IMR-90 (cell line): ENCODE results near the gene FRMD3. TPM values are rescaled to one million over a fixed set of nuclear protein-coding genes. Genes with fewer than 3 reads are reported as not detected.

Experiments
- ATAC-seq: fragments of 200-7000 bp; cut with Tn5 transposase; 2 replicates; pipeline ENCODE4 v1.9.1; 2020; ENCODE audit warnings: low read depth, mild to moderate bottlenecking, moderate library complexity
- BruUV-seq: library from RNA; stranded (reverse); fragments of 400-500 nt; replicated peaks from 2 replicates; lab custom pipeline; 2021; lab: Mats Ljungman, UMichigan
- CTCF ChIA-PET: fragments of 300-600 bp; formaldehyde crosslinking; extraction: SDS; loops from one replicate; lab custom pipeline; 2021; ENCODE audit warnings: antibody characterized with exemption; lab: Yijun Ruan, JAX
- POLR2A ChIA-PET: fragments of 300-600 bp; sonication (Branson Sonifier 250); formaldehyde crosslinking; loops from one replicate; lab custom pipeline; 2022; ENCODE audit warnings: antibody characterized with exemption; ENCODE audit not compliant: unreplicated experiment; lab: Charles Lee
- DNase-seq: peaks from one replicate; pipeline ENCODE4 v3.0.0; 2013
- H2AFZ ChIP-seq: replicated peaks from 2 replicates; pipeline ENCODE3; 2013; ENCODE audit warnings: low read length, mild to moderate bottlenecking; ENCODE audit not compliant: poor library complexity
- H2AK5ac ChIP-seq: 2 replicates; pipeline ENCODE4 v1.6.1; 2013; ENCODE audit warnings: low read depth, low read length, inconsistent platforms
- H2AK9ac ChIP-seq: replicated peaks from 2 replicates; pipeline ENCODE3; 2013; ENCODE audit warnings: mild to moderate bottlenecking, low read depth, low read length, moderate library complexity; ENCODE audit not compliant: poor library complexity
- H2BK120ac ChIP-seq: 2 replicates; pipeline ENCODE4 v1.6.1; 2013; ENCODE audit warnings: low read depth, low read length, inconsistent platforms
- H2BK15ac ChIP-seq: 3 replicates; pipeline ENCODE4 v1.6.1; 2013; ENCODE audit warnings: low read depth, low read length, inconsistent platforms
- H2BK20ac ChIP-seq: 2 replicates; pipeline ENCODE4 v1.6.1; 2013; ENCODE audit warnings: low read depth, mild to moderate bottlenecking, inconsistent platforms, low read length, moderate library complexity
- H2BK5ac ChIP-seq: 2 replicates; pipeline ENCODE4 v1.6.1; 2013; ENCODE audit warnings: mild to moderate bottlenecking, low read depth, low read length, inconsistent platforms; ENCODE audit not compliant: poor library complexity, severe bottlenecking
- H3K14ac ChIP-seq: replicated peaks from 2 replicates; pipeline ENCODE4 v1.6.1; 2013; ENCODE audit warnings: low read depth, low read length, inconsistent platforms
- H3K18ac ChIP-seq: 2 replicates; pipeline ENCODE4 v1.6.1; 2013; ENCODE audit warnings: low read depth, low read length, control low read depth
- H3K23ac ChIP-seq: 2 replicates; pipeline ENCODE4 v1.6.1; 2013; ENCODE audit warnings: low read depth, low read length, inconsistent platforms
- H3K27ac ChIP-seq: 2 replicates; pipeline ENCODE4 v1.5.1; 2013; ENCODE audit warnings: mild to moderate bottlenecking, control low read depth, low read length; ENCODE audit not compliant: insufficient read depth
- H3K27me3 ChIP-seq: 2 replicates; pipeline ENCODE4 v1.6.1; 2013; ENCODE audit warnings: low read length; ENCODE audit not compliant: control insufficient read depth, insufficient read depth
- H3K36me3 ChIP-seq: 2 replicates; pipeline ENCODE4 v1.6.1; 2013; ENCODE audit warnings: low read length, mixed read lengths; ENCODE audit not compliant: control insufficient read depth, insufficient read depth
- H3K4ac ChIP-seq: 2 replicates; pipeline ENCODE4 v1.6.1; 2013; ENCODE audit warnings: low read depth, low read length, inconsistent platforms
- H3K4me1 ChIP-seq: 2 replicates; pipeline ENCODE4 v1.6.1; 2013; ENCODE audit warnings: low read length, mixed read lengths; ENCODE audit not compliant: control insufficient read depth, insufficient read depth
- H3K4me2 ChIP-seq: 2 replicates; pipeline ENCODE4 v1.6.1; 2013; ENCODE audit warnings: low read depth, mild to moderate bottlenecking, control low read depth, low read length, moderate library complexity
- H3K4me3 ChIP-seq: 2 replicates; pipeline ENCODE4 v1.5.1; 2013; ENCODE audit warnings: low read depth, mild to moderate bottlenecking, control low read depth, low read length, moderate library complexity; ENCODE audit not compliant: insufficient read depth
- H3K56ac ChIP-seq: 2 replicates; pipeline ENCODE4 v1.6.1; 2013; ENCODE audit warnings: low read length, inconsistent platforms; ENCODE audit not compliant: insufficient read depth; ENCODE audit errors: extremely low read depth
- H3K79me1 ChIP-seq, 2 experiments: 2 replicates each; pipeline ENCODE4 v1.6.1; 2013; ENCODE audit warnings: low read length in 2 of 2, inconsistent platforms in 1 of 2, low read depth in 1 of 2
- H3K9ac ChIP-seq: 2 replicates; pipeline ENCODE4 v1.6.1; 2013; ENCODE audit warnings: low read depth, low read length, control low read depth
- H3K9me1 ChIP-seq: 2 replicates; pipeline ENCODE4 v1.6.1; 2013; ENCODE audit warnings: low read length, inconsistent platforms; ENCODE audit not compliant: insufficient read depth
- H3K9me3 ChIP-seq: 2 replicates; pipeline ENCODE4 v1.6.1; 2013; ENCODE audit warnings: low read length; ENCODE audit not compliant: control insufficient read depth, insufficient read depth
- H4K20me1 ChIP-seq: 2 replicates; pipeline ENCODE4 v1.6.1; 2013; ENCODE audit warnings: low read length, inconsistent platforms; ENCODE audit not compliant: insufficient read depth
- H4K5ac ChIP-seq: 2 replicates; pipeline ENCODE4 v1.6.1; 2013; ENCODE audit warnings: mild to moderate bottlenecking, low read depth, low read length, control low read depth
- H4K8ac ChIP-seq, 2 experiments: 2 replicates each; pipeline ENCODE4 v1.6.1; 2013; ENCODE audit warnings: low read depth in 2 of 2, low read length in 2 of 2, control low read depth in 1 of 2, inconsistent platforms in 1 of 2
- H4K91ac ChIP-seq: 2 replicates; pipeline ENCODE4 v1.6.1; 2013; ENCODE audit warnings: low read depth, low read length, inconsistent platforms; ENCODE audit not compliant: insufficient read depth
- BHLHE40 ChIP-seq: fragments of 150-350 bp; IDR thresholded peaks from 2 replicates; pipeline ENCODE4 v1.6.1; 2016; ENCODE audit warnings: mild to moderate bottlenecking, low read depth, low read length
- MAZ ChIP-seq: IDR thresholded peaks from 2 replicates; pipeline ENCODE4 v1.6.1; 2012; ENCODE audit warnings: low read depth, mild to moderate bottlenecking, low read length, improper control_type of control experiment, moderate library complexity, borderline replicate concordance
- MXI1 ChIP-seq: IDR thresholded peaks from 2 replicates; pipeline ENCODE4 v1.6.1; 2012; ENCODE audit warnings: low read depth, mild to moderate bottlenecking, low read length, moderate library complexity, borderline replicate concordance
- NFE2L2 ChIP-seq: fragments of 150-350 bp; IDR thresholded peaks from 2 replicates; pipeline ENCODE4 v1.6.1; 2016; ENCODE audit warnings: low read depth, mild to moderate bottlenecking, low read length
- RAD21 ChIP-seq: IDR thresholded peaks from 2 replicates; pipeline ENCODE4 v1.6.1; 2012; ENCODE audit warnings: low read length, improper control_type of control experiment
- RFX5 ChIP-seq: IDR thresholded peaks from 2 replicates; pipeline ENCODE4 v1.8.0; 2012; ENCODE audit warnings: low read depth, mild to moderate bottlenecking, low read length, moderate library complexity
- WGBS, 2 experiments: methylation state at CpG; one replicate each; pipeline versions ENCODE4 v1.1.5 to v1.1.7; 2013; ENCODE audit warnings: missing lambda C conversion rate in 2 of 2; ENCODE audit not compliant: insufficient read length in 1 of 2; ENCODE audit errors: extremely low coverage in 2 of 2; 5-methylcytosine and 5-hydroxymethylcytosine counted together
- dilution Hi-C: fragments of 300-500 bp; cut with HindIII; formaldehyde crosslinking; loops from one replicate; pipeline ENCODE4 v1.14.3; 2018; ENCODE audit warnings: low sequenced_read_pairs; ENCODE audit not compliant: unreplicated experiment
- in situ Hi-C: fragments of 300-500 bp; cut with MboI; formaldehyde crosslinking; loops from 3 replicates; pipeline ENCODE4 v1.14.3; 2019; ENCODE audit warnings: low sequenced_read_pairs, inconsistent platforms, mixed read lengths
- intact Hi-C: fragments of 100-400 bp; cut with micrococcal nuclease; formaldehyde crosslinking; loops from 2 replicates; pipeline ENCODE4 v1.10.0; 2022
- microRNA-seq, 2 experiments: library from miRNA; stranded (forward) in 1 of 2; unstranded in 1 of 2; fragments of 10-50 nt in 1 of 2; fragments of <30 nt in 1 of 2; gene quantifications in 1 of 2; microRNA quantifications in 1 of 2; one replicate each; pipeline versions ENCODE3 to v1.1.0; 2013 to 2020; ENCODE audit not compliant: insufficient read depth in 1 of 2, insufficient read length in 1 of 2, unreplicated experiment in 1 of 2
- polyA plus RNA-seq, 3 experiments: library from polyadenylated mRNA; depleted of rRNA; stranded (reverse); fragments of >200 nt; gene quantifications; 2 replicates each; pipeline ENCODE4 v1.2.3, GENCODE V29; 2012; ENCODE audit warnings: low replicate concordance in 1 of 3
- small RNA-seq, 5 experiments: library from RNA; depleted of rRNA; stranded (forward); fragments of <200 nt; gene quantifications; one replicate each; pipeline ENCODE3, GENCODE V24; 2012
- total RNA-seq: library from RNA; depleted of rRNA; stranded (reverse); fragments of >200 nt; gene quantifications from 2 replicates; pipeline ENCODE4 v1.2.3, GENCODE V29; 2012; rRNA removed
- TF ChIP-seq, protein P1 (sequence below): fragments of 150-350 bp; IDR thresholded peaks from 2 replicates; pipeline ENCODE4 v1.6.1; 2016; ENCODE audit warnings: low read depth, mild to moderate bottlenecking, low read length, moderate library complexity, borderline replicate concordance

FRMD3 gene
- total and polyA plus RNA-seq, 2 of the 4 experiments (the other 2 are of a cell fraction), result 0.02 to 0.18 TPM

DNA sequence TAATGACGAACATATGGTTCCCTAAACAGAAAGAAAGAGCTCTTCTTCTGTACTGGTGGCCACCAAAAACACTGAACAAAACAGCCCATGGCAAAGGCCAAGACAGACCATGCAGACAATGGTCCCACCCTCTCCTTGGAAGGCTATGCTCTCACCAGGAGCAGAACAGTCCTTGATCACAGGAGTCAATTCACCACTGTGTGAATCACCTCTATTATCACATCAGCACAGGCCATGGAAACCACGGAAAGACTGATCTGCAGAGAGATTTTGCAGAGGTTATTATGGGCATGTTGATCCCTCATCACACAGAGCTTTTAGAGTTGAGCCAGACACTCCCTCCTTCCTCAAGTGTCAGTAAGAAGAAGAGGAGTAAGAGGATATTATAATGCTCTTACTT lies 341.3 kb downstream of the FRMD3 start:
- H3K27ac ChIP-seq, result no peak overlapping the region
- no peak overlapping the region for H3K4ac ChIP-seq
- TF ChIP-seq, protein P1, sequence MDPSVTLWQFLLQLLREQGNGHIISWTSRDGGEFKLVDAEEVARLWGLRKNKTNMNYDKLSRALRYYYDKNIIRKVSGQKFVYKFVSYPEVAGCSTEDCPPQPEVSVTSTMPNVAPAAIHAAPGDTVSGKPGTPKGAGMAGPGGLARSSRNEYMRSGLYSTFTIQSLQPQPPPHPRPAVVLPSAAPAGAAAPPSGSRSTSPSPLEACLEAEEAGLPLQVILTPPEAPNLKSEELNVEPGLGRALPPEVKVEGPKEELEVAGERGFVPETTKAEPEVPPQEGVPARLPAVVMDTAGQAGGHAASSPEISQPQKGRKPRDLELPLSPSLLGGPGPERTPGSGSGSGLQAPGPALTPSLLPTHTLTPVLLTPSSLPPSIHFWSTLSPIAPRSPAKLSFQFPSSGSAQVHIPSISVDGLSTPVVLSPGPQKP, result no peak
- TF ChIP-seq RFX5 (no peak), NFE2L2 (no peak), BHLHE40 (no peak), MXI1 (no peak), RAD21 (no peak), MAZ (no peak)
- no peak overlapping the region for H2AK9ac ChIP-seq
- DNase-seq, result no peak
- no peak overlapping the region for H2BK20ac ChIP-seq
- no peak overlapping the region for H2BK5ac ChIP-seq
- H3K9me1 ChIP-seq, result no peaks in the 10 kb centered on the region
- dilution Hi-C loops, result no loop called here
- H3K27me3 ChIP-seq, result no peaks in the 10 kb centered on the region
- H3K9ac ChIP-seq, result no peak overlapping the region
- H2BK120ac ChIP-seq, result no peak overlapping the region
- no peak overlapping the region for H2AFZ ChIP-seq
- no peaks in the 10 kb centered on the region for H3K36me3 ChIP-seq
- WGBS, 2 experiments, result no CpG with 5 or more reads among the region's 2 CpGs
- H2BK15ac ChIP-seq, result no peak overlapping the region
- H3K23ac ChIP-seq, result no peak overlapping the region
- H4K5ac ChIP-seq, result no peak overlapping the region
- no peak for ATAC-seq
- H3K4me2 ChIP-seq, result no peak overlapping the region
- H3K9me3 ChIP-seq, result no peaks in the 10 kb centered on the region
- H4K8ac ChIP-seq, result no peak overlapping the region
- H2AK5ac ChIP-seq, result no peak overlapping the region
- H4K20me1 ChIP-seq, result no peaks in the 10 kb centered on the region
- H3K4me1 ChIP-seq, result no peaks in the 10 kb centered on the region
- H3K79me1 ChIP-seq, result no peaks in the 10 kb centered on the region
- H3K18ac ChIP-seq, result no peak overlapping the region
- no peak overlapping the region for H3K56ac ChIP-seq
- intact Hi-C loops, result no loop called here
- H3K4me3 ChIP-seq, result no peak overlapping the region
- no peak overlapping the region for H3K14ac ChIP-seq
- ChIA-PET POLR2A (no interaction called here), CTCF (no interaction called here)
- H4K91ac ChIP-seq, result no peak overlapping the region
- BruUV-seq, result no TSS peak
- in situ Hi-C loops, result no loop called here

Small RNA genes within 50 kb of the gene (microRNA-seq; reads per million reads assigned to microRNA genes)
- gene AL137847.3 (ENCODE audit: insufficient read depth, insufficient read length), result not detected
- gene RN7SKP242 (ENCODE audit: insufficient read depth, insufficient read length), result not detected
- not detected for gene RNU4-29P (ENCODE audit: insufficient read depth, insufficient read length)

Small RNA genes within 50 kb of the gene (small RNA-seq; reads per million reads assigned to genes)
- gene AL137847.3 (0 reads per million in 5 experiments), gene RN7SKP242 (0 reads per million in 5 experiments), gene RNU4-29P (0 reads per million in 5 experiments)

Other genes starting within 250 kb of the FRMD3 start
- gene IDNK, start 84.7 kb upstream of the FRMD3 start, total RNA-seq, result 1.4 and 1.7 TPM in 2 replicates
- gene IDNK, start 84.7 kb upstream of the FRMD3 start, polyA plus RNA-seq (2012; rRNA removed), result 2.0 and 2.3 TPM in 2 replicates
- 129 and 164 TPM in 2 replicates for gene UBQLN1, start 169.6 kb upstream of the FRMD3 start, total RNA-seq
- gene UBQLN1, start 169.6 kb upstream of the FRMD3 start, polyA plus RNA-seq (2012; rRNA removed), result 66.4 and 74.3 TPM in 2 replicates